Measurements from ENCODE around the gene SAMD4B. TPM values are rescaled to one million over a fixed set of nuclear protein-coding genes. Genes with fewer than 3 reads are reported as not detected.

SAMD4B gene
- total and polyA plus RNA-seq, 10 of the 15 experiments (the other 5 are each of a cell fraction or from before 2014, with no cell fraction given) = 2.4 to 43.3 (median 23.9) TPM

GRCh38 chr19:39334444-39334976 lies 7.7 kb upstream of the SAMD4B start:
- Histone ChIP-seq H3K9me3 (replicated peaks; ENCODE audit: control insufficient read depth, insufficient read depth, low read length) (no peaks in the 10 kb centered on the region), H3K79me2 (ENCODE audit: control insufficient read depth, insufficient read depth, low read length) (peaks cover 17% of the 10 kb centered on the region), H2AFZ (ENCODE audit: control insufficient read depth, low read depth, low read length) (no peak overlapping the region), H3K9ac (ENCODE audit: control insufficient read depth, insufficient read depth, low read length) (peak overlapping the region; percentile 97; the same call in 1 of the 2 replicates), H3K27me3 (replicated peaks in 1 of 2; ENCODE audit: control insufficient read depth in 2 of 2, insufficient read depth in 2 of 2, low read length in 1 of 2) (no peaks in the 10 kb centered on the region), H3K27ac (ENCODE audit: control insufficient read depth, insufficient read depth) (peak overlapping the region; percentile 97), H4K20me1 (ENCODE audit: control insufficient read depth, insufficient read depth) (no peaks in the 10 kb centered on the region), H3K4me1 (ENCODE audit: control insufficient read depth, insufficient read depth, low read length) (peaks cover 7% of the 10 kb centered on the region), H3K4me2 (ENCODE audit: control insufficient read depth, insufficient read depth) (peak overlapping the region; percentile 90; the same call in 1 of the 2 replicates), H3K4me3 (peak overlapping the region; percentile 96), H3K36me3 (ENCODE audit: control insufficient read depth in 2 of 2, insufficient read depth in 2 of 2, low read length in 1 of 2) (peaks cover 0 to 6% of the 10 kb centered on the region in 2 experiments; a peak in 1 of 4 replicates)
- FAIRE-seq (no peak), DNase-seq (ENCODE audit: low read depth, low spot score) (no peak), ATAC-seq (no peak)
- TF ChIP-seq POU2F2 (IDR thresholded peaks at IDR 0.05; ENCODE audit: borderline replicate concordance, low read depth, low read length) (no peak), YY1 (IDR thresholded peaks at IDR 0.05; ENCODE audit: low read depth, low read length) (no peak), ESRRA (IDR thresholded peaks at IDR 0.05; ENCODE audit: low read length) (no peak)
- TF ChIP-seq, protein P1, sequence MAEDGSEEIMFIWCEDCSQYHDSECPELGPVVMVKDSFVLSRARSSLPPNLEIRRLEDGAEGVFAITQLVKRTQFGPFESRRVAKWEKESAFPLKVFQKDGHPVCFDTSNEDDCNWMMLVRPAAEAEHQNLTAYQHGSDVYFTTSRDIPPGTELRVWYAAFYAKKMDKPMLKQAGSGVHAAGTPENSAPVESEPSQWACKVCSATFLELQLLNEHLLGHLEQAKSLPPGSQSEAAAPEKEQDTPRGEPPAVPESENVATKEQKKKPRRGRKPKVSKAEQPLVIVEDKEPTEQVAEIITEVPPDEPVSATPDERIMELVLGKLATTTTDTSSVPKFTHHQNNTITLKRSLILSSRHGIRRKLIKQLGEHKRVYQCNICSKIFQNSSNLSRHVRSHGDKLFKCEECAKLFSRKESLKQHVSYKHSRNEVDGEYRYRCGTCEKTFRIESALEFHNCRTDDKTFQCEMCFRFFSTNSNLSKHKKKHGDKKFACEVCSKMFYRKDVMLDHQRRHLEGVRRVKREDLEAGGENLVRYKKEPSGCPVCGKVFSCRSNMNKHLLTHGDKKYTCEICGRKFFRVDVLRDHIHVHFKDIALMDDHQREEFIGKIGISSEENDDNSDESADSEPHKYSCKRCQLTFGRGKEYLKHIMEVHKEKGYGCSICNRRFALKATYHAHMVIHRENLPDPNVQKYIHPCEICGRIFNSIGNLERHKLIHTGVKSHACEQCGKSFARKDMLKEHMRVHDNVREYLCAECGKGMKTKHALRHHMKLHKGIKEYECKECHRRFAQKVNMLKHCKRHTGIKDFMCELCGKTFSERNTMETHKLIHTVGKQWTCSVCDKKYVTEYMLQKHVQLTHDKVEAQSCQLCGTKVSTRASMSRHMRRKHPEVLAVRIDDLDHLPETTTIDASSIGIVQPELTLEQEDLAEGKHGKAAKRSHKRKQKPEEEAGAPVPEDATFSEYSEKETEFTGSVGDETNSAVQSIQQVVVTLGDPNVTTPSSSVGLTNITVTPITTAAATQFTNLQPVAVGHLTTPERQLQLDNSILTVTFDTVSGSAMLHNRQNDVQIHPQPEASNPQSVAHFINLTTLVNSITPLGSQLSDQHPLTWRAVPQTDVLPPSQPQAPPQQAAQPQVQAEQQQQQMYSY (CRISPR knock-in tag; IDR thresholded peaks at IDR 0.05) = no peak
- in situ Hi-C loops (cut with MboI) (no loop called here), intact Hi-C loops (cut with micrococcal nuclease; ENCODE audit: unreplicated experiment) (no loop called here)
- BruUV-seq (replicated peaks) = no TSS peak
- CTCF ChIA-PET = interaction anchor here (1.2 to 2.6 kb wide), 3 partner anchors 12 to 212 kb away, joined by 3 to 14 read pairs (median 4); no protein-coding TSS in a partner anchor
- SMC1A ChIA-PET (ENCODE audit: uncharacterized antibody, unreplicated experiment) = interaction anchor here (2.9 kb wide), 1 partner anchor 212 kb away, joined by 8 read pairs; no protein-coding TSS in a partner anchor
- POLR2A ChIA-PET = interaction anchor here (0.6 to 2.8 kb wide), 6 partner anchors 57 to 117 kb away, joined by 3 to 9 read pairs (median 4); partner anchors contain the start of gene MED29
- RAD21 ChIA-PET (ENCODE audit: unreplicated experiment) = interaction anchor here (0.6 to 1.4 kb wide), 3 partner anchors 77 to 123 kb away, joined by 3 read pairs; no protein-coding TSS in a partner anchor
- 100% methylated on average over 5 of the region's 5 CpGs for WGBS (ENCODE audit: insufficient coverage, insufficient replicate concordance, low lambda C conversion rate, missing lambda C conversion rate)
